ENCODE data around the gene RAB3C.

Gene RAB3C

DNA sequence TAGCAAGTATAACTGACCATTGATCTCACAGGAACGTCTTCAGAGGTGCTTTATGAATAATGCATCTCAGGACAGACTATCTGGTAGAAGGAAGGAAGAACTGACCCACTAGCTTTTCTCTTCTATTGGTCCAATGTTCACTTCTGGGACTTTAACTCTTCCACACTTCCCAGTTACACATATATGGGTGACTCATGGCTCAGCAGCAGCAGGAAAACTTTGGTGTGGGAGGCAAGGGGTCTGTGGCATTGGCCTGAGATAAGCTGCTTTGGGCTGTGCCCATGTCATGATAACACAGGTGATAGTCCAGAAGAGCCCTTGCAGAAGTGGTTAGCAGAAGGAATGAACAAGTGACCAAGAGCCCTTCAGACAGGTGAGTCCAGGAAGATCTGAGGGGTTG lies 148.8 kb downstream of the RAB3C start:
- DNase-seq (ENCODE audit: low read depth) = no peak

DNA sequence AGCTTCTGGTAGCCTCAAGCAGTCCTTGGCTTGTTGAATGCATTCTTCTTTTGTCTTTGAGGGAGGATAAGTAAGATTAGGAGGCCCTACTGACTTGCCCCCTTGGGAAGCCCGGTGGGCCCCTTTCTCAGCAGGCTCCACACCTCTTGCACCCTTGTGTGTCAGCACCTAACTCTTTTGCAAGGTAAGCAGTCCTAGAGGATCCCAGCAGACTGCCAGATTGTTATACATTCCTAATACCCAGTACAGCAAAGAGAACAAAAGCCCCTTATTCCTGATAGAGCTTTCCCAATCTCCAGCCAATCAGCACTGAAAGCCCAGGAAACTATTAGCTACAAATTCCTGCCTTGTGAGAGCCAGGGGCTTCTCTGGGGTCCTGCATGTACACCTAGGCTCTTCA lies 152.8 kb downstream of the RAB3C start:
- DNase-seq (ENCODE audit: low read depth) = no peak

DNA sequence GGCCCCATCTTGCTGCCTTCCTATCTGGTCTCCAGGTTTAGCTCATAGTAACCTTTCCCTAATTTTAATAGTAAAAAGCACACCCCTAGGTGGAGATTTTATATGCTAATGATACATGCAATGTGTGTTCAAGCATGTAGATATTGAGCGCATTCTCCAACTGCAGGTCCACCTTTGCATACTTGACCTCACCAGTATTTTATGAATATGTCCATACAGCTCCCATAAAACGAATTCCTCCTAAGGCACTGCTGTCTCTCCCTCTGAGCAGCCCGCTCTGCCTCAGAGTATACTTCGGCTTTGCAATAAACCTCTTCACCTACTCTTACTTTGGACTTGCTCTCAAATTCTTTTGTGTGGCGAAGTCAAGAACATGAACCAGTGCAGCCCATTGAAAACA lies 153.3 kb downstream of the RAB3C start:
- DNase-seq (ENCODE audit: low read depth) = no peak

DNA sequence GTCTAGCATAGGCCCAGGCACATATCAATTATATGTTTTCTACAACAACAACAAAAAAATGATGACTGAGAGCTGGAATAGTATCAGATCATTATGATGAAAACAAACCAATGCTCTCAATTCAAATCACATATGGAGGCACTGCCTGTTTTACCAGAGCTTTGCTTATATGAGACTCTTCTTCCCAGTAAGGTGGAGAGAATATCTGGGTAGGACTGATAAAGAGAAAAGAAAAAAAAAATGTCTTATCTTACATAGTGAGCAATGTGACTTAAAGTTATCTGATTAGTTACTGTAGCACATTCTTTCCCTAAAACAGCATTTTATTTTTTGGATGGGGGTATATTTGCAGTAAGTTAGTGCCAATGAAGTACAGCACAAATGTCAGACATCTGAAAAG lies 154.8 kb downstream of the RAB3C start:
- no peak for DNase-seq (ENCODE audit: low read depth)

DNA sequence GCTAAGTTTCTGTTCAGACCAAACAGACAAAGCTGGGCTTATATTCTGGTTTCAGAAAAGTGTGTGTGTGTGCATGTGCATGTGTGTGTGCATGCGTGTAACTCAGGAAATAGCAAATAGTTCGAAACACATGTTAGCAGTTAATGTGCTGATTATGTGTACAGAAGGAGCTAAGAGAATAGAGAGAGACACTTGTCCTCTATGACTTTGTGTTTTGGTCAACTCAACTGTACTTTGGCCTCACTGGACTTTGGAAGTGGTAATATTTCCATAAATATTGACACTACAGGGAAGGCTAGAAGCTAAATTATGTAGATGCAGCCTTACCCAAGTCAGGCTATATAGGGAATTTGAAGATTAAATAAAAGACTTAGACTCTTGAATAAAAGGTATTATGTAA lies 155.5 kb downstream of the RAB3C start:
- no peak for DNase-seq (ENCODE audit: low read depth)

DNA sequence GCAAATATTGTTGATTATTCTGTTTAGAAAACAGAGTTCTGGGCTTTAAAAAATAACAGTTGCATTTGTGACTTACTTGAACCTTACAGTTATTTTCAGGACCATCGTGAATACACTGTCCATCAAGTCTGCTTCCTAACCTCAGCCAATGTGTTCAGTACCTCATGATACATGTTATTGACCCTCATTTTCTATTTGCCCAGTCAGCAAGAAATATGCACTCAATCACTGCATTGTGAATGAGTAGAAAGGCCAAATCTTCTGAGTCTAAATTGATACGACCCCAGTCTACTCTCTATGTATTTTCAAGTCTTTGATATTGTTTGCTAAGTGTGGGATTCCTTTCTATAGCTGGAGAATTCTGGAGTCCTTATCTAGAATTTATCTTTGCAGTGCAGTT lies 156.2 kb downstream of the RAB3C start:
- no peak for DNase-seq (ENCODE audit: low read depth)

DNA sequence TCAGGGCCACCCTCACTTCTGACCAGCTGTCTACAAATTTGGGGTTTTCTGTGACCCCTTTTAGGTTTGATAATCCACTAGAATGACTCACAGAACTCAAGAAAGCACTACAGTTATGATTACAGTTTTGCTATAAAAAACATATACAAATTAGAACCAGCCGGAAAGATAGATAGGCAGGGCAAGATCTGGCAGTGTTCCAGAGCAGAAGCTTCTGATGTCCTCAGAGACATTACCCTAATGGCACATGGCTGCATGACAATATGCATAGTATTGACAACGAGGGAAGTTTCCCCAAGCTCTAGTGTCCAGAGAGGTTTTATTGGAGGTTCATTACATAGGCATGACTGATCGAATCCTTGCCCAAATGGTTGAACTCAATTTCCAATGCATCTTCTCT lies 158.1 kb downstream of the RAB3C start:
- no peak for DNase-seq (ENCODE audit: low read depth)

DNA sequence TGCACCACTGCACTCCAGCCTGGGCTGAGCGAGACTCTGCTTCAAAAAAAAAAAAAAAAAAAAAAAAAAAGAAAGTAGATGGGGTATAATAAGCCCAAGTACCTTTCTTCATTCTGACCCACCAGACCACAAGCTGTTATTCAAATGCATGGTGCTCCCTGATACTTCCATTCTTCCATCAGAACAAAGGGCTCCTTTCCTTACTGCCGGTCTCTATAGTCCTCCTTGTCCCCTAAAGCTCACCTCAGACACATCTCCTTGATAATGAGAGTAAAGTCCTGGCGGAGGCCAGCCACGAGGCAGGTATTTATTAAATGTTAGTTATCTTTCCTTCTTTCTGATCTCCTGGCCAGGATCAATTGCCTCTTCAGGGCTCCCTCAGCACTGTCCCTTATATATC lies 162.5 kb downstream of the RAB3C start:
- no peak for DNase-seq (ENCODE audit: low read depth)

DNA sequence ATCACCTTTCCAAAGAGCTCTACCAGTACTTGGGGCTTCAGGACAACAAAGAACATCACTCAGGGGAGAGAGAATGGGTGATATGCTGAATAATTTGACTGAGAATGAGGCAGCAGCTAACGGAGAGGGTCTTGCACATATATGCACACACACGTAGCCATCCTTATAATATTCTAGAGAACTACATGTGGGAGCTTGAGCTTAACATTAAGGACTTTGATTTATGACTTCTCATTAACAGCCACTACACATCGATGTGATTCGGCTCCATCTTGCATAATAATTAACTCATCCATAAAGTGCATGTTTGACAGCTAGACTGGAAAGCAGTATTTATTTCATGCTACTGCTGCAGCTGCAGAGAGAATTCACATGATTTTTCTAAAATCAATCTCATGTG lies 163.4 kb downstream of the RAB3C start:
- DNase-seq (ENCODE audit: low read depth) = no peak

DNA sequence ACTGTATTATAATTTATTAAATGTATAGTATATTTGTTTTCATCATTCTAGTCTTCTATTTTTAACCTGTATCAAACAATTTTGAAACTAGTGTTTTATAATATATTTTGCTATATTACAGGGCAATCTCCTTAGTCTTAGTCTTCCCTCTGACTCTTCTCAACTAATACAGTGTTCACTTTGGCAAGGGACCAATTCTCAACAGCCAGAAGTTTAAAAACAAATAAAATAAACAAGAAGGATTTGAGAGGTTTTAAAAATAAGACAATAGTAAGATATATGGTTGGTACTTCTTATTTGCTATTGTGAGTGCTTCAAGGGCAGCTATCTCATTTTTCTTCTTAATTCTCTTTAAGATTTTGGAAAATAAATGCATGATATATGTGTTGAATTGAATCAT lies 167.2 kb downstream of the RAB3C start:
- no peak for DNase-seq (ENCODE audit: low read depth)

DNA sequence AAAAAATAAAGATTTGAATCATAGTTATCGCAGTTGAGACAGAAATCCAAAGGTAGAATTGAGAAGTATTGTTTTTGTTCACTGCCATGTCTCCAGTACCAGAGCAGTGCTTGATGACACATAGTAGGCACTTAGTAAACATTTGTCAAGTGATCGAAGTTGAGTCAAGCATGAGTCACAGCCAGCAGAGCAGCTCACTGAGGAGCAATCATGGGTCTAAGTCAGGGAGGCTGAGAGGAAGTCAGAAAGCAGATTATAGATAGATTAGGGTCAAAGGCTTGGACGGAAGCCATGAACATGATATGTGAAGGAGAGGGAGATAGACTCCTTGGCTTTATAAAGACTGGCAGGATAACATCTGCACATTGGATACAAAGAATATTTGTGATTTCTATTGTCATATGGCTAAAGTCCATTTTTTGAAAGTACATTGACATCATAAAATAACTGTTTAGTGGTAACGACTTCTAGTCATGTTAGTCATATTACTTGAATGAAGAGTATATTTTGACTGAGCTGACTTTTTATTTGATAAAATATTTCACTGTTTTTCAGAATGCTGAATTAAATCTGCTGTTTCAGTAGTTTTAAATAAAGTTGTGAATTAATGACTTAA lies 168.5 kb downstream of the RAB3C start:
- no peak for DNase-seq (ENCODE audit: low read depth)

DNA sequence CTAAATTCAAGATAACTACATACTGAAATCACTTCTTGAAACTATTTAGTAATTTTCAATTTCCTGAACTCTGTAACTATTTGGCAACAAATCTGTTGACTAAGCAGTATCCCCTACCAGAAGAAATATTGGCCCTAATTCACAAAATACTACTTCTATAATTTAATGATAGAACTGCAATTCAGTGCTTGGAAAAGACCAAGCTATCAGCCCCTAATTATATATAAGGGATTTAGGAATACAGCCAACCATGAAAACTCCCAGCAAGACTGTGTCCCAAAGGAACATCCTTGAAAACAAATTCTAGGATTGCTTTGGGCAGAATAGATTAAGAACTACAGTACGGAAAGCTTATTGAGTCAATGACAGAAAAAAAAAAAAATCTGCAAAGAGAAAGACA lies 169.2 kb downstream of the RAB3C start:
- DNase-seq (ENCODE audit: low read depth) = no peak

DNA sequence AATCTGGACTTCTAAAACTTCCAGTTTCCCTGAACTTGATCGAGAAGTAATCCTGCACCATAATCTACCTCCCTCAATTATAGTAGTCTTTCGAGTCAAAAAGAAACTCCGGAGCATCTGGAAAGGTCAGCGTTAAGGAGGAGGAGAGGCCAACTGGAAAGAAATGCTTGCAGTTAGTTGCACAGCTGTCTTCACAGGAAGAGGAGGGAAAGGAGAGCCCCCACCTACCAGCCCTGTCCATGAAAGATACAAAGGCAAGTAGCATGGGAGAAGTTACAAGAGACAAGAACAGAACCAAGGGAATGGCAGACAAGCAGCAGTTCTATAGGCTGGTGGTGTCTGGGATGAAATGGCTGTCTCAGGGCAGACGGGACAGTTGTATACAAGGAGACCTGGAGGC lies 170.6 kb downstream of the RAB3C start:
- no peak for DNase-seq (ENCODE audit: low read depth)

DNA sequence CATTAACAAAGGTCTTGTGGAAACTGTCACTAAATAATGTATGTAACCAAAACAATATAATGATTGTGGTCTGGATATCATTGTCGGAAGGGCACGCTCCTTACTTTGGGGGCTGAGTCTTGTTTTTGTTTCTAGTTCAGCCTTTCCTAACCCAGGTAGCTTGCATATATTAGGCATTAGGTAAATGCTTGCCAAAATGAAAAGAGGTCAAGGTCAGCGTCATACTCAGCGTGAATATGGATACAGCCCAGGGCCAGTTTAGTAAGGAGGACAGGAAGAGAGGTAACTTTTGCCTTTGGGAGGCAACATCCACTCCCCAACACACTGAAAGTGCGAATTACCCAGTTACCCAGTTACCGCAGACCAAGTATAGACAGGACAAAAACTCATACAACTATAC lies 171.4 kb downstream of the RAB3C start:
- no peak for DNase-seq (ENCODE audit: low read depth)

DNA sequence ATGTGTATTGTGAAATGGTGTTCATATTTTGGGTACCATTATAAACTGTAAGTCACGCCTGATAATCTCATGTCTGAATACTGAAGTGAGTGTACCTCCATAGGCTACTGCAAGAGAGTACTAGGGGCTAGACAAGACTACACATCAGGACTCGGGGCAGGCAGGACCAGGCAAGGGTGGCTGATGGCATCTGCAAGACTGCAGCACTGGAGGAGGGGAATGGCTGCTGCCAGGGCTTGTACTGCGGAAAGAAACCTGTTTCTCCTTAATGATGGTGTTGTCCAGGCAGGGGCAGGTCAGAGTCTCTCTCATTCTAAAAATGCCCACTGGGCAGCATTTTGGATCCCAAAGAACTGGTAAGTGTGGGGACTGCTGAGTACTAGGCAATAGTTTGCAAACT lies 172.5 kb downstream of the RAB3C start:
- no peak for DNase-seq (ENCODE audit: low read depth)

DNA sequence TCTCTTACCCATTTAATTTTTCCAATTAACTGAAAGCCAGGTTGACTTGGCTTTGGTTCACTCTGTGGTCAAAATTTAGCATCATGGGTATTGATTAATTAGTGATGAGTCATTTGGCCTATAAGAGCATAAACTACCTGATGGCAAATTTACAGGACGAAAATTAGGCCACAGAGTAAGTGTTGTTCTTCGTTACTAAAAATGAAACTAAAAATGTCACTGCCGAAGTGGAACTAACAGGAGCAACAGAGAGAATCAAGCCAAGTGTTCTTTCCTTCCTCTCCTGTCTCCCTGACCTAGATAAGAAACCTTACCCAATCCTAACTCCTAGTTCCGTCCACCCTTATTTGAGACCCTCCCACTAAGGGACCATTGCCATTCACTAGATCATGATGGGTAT lies 176.9 kb downstream of the RAB3C start:
- no peak for DNase-seq (ENCODE audit: low read depth)

DNA sequence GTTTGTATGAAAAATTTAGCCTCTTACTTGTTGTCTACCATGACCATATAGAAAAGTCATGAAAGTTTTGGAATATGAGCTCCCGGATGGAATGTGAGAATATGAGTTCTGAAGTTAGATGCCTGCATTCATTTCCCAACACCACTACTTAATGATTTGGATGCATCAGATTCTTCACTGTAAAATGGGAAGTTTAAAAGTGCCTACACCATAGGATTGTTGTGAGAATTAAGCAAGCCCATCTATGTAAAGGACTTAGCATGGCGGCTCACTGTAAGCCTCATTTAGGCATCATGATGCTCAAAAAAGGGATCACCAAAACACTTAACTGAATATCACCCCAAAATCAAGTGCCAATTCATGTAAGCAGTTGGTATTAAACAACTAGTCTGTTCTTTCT lies 177.3 kb downstream of the RAB3C start:
- DNase-seq (ENCODE audit: low read depth) = no peak

DNA sequence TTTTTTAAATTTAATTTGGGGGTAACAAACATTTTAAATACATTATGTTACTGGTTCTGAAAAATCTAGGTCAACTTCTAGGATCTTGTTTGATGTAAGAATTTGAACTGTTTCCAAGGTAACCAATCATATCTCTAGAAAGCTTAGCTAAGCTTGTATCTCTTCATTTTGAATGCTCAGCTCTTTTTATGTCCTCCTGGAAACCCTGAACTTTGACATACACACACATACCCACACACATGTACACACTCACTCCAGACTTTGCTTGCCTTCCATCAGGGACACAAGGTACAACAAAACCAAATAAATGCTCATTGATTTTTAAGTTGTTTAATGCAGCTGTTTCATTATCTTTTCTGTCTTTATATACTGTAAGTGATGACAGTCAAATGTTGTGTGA lies 178.5 kb downstream of the RAB3C start:
- DNase-seq (ENCODE audit: low read depth) = no peak

DNA sequence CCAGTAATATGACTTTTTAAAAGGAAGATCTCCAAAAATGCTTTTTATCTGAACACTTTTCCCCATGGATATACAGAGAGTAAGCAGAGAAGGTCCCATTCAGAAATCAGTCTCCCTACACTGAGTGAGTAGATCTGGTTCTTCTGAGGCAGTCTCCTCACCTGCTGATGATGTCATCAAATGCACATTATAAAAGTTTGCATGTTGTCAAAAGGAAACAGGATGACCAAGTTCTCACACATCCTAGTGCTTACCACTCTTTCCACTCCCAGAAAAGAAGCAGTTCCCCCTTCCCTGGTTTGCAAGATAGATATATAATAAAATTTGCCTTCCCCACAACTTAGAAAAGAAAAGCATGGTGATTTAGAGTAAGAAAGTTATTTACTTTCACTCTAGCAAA lies 180.5 kb downstream of the RAB3C start:
- DNase-seq (ENCODE audit: low read depth) = no peak

DNA sequence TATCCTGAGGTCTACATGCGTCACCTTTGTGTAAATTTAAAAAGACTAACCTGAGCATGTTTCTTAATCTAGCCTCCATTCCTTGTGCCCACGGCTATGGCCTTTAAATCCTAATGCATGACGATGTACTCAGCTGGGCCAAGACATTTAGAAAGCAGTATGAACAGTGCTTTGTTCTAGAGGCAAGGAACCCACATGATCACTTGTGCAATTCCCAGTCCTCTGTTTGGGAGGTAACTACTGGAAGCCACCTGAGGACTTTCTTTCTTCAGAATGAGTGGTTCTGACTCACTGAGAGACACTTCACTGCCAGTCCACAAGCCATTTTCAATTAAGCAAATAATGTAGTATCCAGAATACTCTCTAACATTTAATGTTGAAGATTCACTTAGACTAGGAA lies 181.3 kb downstream of the RAB3C start:
- no peak for DNase-seq (ENCODE audit: low read depth)

DNA sequence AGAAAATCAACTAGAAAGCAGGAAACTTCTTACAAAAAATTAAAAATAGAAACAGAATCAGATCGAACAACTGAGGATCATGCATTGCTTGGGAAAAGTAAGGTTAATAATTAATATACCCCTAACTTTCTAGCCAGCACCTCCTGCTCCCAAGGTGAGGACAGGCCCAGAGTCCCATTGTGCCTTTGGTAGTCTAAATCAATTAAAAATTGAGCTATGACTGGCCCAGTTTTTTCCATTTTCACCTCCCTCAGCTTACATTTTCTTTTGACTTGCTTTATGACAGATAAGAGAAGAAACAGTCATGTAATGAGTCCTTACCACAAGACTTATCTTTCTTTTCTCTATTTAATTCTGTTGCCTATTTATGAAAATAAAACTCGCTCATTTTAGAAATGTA lies 182.2 kb downstream of the RAB3C start:
- DNase-seq (ENCODE audit: low read depth) = no peak

DNA sequence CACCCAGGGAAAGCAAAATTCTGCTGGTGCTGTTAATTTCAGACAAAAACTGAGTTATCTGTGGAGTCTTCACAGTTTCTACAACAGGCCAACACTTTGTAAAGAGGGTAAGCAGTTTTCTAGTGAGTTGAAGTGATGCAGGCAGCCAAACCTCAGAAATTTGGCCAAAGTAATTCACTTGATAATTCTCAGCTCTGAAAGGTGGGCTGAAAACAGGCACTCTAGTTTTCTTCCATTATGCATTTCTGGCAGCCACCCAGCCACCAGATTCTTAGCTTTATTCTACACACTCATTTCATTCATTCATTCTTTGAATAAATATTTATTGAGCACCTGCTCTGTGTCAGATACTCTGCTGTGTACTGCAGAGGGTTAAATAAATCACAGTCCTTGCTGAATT lies 184.2 kb downstream of the RAB3C start:
- no peak for DNase-seq (ENCODE audit: low read depth)

DNA sequence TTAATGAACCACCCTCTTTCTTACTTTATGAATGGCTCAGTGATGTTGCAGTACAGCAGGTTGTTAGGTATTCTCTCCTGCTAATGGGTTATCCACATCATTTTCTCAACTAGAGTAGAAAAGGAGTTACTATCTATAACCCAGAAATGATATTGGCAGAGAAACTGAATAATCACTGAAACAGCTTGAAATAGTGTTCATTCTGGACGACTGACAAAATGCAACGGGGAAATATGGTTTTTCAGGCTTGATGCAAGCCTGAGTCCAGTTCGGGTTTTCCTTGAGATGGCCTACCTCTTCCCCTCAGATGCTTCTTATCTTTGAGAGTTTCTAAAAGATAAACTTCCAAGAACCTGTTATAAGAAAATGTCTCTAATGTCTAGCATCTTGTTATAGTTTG lies 187.3 kb downstream of the RAB3C start:
- no peak for DNase-seq (ENCODE audit: low read depth)

DNA sequence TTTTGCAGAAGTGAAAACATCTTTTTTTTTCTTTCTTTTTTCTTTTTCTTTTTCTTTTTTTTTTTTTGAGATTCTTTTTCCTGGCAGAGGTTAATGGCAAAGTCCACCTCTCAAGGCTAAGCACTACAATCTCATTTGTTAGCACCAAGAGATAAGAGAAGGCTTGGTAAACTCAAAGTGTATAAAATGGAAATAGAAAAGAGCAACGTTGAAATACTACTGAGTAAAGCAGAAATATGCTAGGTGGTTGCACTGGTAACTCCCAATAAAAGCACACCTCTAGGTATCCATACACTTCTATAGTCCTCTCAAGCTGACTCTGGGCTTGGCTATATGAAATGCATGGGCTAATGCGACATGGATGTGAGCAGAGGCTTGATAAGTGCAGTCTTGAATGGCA lies 188.9 kb downstream of the RAB3C start:
- no peak for DNase-seq (ENCODE audit: low read depth)

All from GM04504 (cell line).